Measurements from ENCODE around the gene PSMB3.
A peak's percentile ranks its signal among the peaks of the same experiment; 100 is the strongest.

The PSMB3 gene

GRCh38 chr17:38752308-38753070, at the start of gene PSMB3:
Gene PSMB3 (plus strand): TSS chr17:38752741. CDS start chr17:38752827, 86 bp downstream.
- DNase-seq (ENCODE audit: low read depth in 2 of 2), result peak; percentile 91 to 98

- peak; percentile 19 to 32 for DNase-seq (ENCODE audit: low read depth in 2 of 2)
Measured at GRCh38 chr17:38702916-38703741, 49.4 kb upstream of the PSMB3 start.

- peak; percentile 77 to 88 for DNase-seq (ENCODE audit: low read depth in 2 of 2)
Measured at GRCh38 chr17:38703742-38704605, 48.6 kb upstream of the PSMB3 start.

DNA sequence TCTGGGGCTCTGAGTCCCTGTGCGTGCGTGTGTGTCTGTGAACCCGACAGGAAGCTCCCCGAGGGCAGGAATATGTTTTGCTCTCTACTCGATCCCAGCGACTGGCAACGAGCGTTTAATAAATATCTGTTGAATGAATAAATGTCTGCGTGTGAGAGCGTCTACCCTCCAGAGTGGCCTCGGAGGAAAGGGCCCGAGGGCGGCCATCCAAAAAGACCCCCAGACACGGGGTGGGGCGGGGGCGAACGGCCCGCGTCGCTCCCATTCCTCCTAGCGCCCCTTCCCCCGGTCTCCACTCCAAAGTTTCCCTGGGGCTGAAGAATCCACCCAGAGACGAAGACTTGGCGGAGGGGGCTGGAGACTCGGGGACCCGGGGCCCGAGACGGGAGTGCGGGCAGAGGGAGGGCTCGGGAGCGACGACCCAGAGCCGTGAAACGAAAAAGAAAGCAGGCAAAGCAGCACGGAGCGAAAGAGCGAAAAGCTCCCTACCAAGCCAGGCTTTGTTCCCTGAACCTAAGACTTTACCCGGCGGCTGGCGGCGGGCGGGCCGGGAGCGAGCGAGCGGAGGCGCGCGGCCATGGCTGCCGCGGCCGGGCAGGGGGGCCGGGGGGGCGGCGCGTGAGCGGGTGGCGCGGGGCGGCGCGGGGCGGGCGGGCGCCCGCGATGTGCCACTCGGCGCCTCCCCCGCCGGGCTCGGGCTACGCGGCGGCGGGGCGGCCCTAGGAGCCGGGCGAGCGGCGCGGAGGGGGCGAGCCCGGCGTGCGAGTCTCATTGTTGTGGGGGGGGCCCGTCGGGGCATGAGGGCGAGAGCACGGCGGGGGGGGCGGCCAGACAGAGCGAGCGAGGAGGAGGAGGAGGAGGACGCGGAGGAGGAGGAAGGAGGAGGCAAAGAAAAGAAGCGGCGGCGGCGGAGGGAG, 47.7 kb upstream of the PSMB3 start, which contains the start of gene MLLT6:
TSS of gene MLLT6 (plus strand) at position 668 of the 917 bp plus-strand sequence. CDS start 360 bp downstream, outside the sequence.
- peak; percentile 56 to 61 for DNase-seq (ENCODE audit: low read depth in 2 of 2)

DNA sequence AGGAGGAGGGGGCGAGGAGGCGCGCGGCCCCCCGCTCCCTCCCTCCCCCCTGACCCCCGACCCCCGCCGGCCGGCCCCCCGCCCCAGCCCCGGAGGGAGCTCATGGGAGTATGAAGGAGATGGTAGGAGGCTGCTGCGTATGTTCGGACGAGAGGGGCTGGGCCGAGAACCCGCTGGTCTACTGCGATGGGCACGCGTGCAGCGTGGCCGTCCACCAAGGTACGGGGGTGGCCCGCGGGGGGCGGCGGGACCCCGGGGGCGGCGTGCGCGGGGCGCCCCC, 47.1 kb upstream of the PSMB3 start:
- no peak for DNase-seq (ENCODE audit: low read depth in 2 of 2)

DNA sequence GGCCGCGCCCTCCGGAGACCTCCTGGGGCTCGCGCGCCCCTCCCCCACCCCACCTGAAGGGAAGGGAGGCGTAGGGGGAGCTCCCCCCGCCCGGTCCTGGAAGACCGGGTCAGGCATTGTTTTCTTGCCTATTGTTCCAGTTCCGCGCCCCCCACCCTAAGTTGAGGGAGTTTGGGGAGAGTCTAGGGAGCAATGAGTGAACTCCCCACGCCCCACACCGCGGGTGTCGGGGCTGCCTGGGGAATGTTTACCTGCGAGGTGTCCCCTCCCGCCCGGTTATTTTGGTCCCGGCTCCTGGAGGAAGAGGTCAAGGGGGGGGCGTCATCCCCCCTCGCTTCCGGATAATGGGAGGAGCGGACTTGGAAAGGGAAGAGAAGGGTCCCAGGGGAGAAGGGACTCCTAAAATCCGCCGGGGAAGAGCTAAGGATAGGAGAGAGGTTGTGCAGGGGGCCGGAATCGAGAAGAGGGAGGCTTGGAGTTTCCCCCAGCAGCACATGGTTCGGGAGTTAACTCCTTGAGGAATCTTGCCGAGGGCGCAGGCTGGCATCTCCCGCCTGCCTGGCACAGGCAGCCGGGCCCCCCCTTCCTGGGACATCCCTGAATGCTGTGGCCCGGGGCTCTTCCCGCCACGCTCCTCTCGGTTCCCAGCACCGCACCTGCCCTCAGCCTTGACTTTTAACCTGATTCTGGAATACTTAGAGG, 46.6 kb upstream of the PSMB3 start:
- DNase-seq (ENCODE audit: low read depth in 2 of 2), result peak; percentile 17

DNA sequence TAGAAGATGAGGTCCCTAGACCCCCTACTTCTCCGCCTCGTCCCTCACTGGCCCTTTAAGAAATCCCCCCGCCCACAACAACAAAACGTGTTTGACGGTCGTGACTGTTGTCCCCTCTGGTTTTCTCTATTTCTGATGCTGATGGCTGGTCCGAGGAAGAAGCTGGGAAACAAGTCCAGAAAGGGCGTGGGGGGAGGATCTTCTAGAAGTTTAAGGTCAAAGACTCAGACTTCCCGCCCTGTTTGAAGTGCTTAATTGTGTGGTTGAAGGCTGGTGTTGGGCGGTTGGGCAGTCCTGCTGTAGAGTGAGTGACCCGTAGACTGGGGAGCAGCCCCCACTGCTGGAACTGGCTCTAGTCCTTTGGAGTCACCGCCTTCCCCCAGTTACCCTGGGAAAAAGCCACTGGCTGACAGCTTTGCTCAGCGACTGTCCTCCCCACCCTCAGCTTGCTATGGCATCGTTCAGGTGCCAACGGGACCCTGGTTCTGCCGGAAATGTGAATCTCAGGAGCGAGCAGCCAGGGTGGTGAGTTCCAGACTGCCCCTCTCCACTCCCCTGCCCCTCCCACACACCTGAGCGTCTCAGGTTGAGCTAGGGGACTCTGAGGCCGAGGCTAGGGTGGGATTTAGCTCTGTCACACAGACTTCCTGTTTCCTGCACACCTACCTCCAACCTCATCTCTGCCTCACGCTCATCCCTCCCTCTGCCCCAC, 45.9 kb upstream of the PSMB3 start:
- peak in 1 of 2 donors; percentile 16 for DNase-seq (ENCODE audit: low read depth in 2 of 2)

DNA sequence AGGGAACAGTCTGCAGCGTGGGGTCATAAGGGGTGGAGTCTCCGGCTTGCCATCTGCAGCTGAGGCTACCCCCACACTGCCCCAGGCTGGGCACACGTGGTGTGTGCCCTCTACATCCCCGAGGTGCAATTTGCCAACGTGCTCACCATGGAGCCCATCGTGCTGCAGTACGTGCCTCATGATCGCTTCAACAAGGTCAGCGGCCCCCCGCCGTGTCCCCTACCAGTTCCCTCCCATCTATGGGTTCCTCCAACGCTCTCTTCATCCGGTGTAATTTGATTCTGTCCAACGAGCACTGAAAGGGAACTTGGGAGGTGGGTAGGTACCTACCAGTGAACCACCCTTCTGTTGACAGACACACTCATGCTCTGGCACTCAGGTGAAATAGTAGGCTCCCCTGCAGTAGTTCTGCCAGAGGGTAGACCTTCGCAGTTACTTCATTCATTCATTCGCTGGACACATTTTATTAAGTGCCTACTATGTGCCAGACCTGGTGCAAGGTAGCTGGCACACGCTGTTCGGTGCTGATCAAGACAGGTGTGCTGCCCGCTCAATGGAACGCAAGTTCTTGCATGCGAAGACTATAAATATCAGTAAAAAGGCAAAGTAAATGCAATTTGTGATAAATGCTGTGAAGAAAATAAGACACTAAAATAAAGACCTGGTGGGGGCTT, 44.7 kb upstream of the PSMB3 start:
- no peak for DNase-seq (ENCODE audit: low read depth in 2 of 2)

- DNase-seq (ENCODE audit: low read depth in 2 of 2), result no peak
Measured at GRCh38 chr17:38709104-38709820, 43.3 kb upstream of the PSMB3 start.

DNA sequence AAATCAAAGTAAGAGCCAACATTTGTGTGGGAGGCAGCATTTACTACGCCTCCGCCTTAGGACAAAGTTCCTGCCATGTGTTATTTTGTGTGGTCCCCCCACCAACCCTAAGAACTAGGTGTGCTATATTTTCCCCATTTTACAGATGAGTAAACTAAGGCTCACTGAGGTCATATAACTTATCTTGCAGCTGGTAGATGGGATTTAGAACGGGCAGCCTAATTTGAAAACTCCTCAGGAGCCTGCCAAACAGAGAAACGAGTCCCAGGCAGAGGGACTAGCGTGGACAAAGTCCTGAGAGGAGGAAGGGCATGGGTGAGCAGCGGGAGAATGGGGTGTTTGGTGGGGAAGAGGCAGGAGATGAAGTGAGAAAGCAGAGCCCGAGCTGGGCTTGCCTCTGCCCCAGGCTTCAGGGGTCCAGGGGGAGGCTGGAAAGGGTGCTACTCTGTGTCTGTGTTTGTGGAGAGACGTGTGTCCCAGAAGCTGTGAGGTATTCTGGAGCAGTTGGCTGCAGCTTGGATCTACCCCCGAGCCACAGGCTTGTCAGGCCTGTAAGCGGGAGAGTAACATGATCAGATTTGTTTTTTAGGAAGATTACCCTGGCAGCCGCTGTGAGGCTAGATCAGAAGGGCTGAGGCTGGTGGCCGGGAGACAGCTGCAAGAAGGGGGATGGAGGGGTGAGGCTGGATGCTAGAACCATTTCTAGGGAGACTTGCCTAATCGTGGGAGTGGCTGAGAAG, 42.5 kb upstream of the PSMB3 start:
- no peak for DNase-seq (ENCODE audit: low read depth in 2 of 2)

GRCh38 chr17:38710604-38710962, 42.0 kb upstream of the PSMB3 start:
- DNase-seq (ENCODE audit: low read depth in 2 of 2), result no peak

- no peak for DNase-seq (ENCODE audit: low read depth in 2 of 2)
Measured at GRCh38 chr17:38710985-38711384, 41.6 kb upstream of the PSMB3 start.

DNA sequence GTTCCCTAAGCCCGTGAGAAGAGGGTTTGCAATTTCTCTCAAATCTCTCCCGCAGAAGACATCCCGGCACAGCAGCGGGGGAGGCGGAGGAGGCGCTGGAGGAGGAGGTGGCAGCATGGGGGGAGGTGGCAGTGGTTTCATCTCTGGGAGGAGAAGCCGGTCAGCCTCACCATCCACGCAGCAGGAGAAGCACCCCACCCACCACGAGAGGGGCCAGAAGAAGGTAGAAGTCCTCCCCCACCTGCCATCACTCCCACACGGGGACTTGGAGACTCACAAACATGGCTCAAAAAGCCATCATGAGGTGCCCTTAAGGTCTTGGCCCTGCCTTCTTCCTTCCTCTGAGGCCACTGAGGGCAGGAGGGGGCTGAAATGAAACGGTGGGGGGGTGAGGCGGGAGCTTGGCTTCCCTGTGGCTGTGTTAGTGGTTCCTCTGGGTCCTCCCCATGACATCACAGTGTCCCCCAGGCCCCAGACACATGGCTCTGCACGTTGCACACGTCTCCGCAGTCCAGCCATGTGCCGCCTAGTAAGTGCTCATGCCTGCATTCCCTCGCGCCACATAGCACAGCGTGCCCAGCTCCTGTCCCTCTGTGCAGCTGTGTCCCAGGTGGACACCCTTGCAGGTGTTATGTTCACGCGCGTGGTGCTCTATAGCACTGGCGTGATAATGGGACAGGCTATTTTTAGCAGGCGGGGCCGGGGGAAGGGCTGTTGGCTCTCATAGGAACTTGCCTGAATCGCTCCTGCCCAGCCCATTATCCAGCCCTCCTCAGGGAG, 40.6 kb upstream of the PSMB3 start:
- no peak for DNase-seq (ENCODE audit: low read depth in 2 of 2)

GRCh38 chr17:38712593-38712992, 39.9 kb upstream of the PSMB3 start:
- DNase-seq (ENCODE audit: low read depth in 2 of 2), result no peak

DNA sequence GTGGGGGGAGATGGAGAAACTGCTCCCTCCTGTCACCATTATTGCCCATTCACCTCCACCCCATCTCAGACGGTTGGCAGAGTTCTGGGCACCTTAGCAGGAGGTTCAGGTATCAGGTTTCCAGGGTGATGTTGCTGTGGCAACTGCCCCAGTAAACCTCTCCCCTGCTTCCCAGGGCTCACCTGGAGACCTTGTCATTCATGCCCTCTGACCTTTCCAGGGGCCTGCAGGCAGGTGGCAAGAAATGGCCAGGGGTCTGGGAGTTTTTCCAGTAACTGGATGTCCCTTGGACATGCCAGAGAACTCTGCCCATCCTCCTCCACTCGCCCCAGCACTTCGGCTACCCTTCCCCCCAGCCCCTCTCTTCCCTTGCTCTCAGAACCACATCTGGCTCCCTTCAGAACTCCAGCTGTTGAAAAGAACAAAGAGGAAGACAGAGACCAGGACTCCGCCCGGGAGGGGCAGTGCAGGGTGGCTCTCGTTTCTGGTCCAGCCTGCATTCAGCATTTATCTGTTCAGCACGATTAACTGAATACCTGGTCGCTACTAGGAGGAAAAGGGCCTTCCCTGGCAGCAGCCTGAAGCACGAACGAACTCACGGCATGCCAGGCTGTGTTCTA, 39.0 kb upstream of the PSMB3 start:
- DNase-seq (ENCODE audit: low read depth in 2 of 2), result no peak

GRCh38 chr17:38715216-38715943, 37.2 kb upstream of the PSMB3 start:
- no peak for DNase-seq (ENCODE audit: low read depth in 2 of 2)

All from stimulated activated CD4-positive, alpha-beta T cell treated with anti-CD3 and anti-CD28 coated beads, Interleukin-4, amount 100 ng/mL, for 48 hours (primary cell).